ENCODE data around the gene HOXB8.

Gene HOXB8

DNA sequence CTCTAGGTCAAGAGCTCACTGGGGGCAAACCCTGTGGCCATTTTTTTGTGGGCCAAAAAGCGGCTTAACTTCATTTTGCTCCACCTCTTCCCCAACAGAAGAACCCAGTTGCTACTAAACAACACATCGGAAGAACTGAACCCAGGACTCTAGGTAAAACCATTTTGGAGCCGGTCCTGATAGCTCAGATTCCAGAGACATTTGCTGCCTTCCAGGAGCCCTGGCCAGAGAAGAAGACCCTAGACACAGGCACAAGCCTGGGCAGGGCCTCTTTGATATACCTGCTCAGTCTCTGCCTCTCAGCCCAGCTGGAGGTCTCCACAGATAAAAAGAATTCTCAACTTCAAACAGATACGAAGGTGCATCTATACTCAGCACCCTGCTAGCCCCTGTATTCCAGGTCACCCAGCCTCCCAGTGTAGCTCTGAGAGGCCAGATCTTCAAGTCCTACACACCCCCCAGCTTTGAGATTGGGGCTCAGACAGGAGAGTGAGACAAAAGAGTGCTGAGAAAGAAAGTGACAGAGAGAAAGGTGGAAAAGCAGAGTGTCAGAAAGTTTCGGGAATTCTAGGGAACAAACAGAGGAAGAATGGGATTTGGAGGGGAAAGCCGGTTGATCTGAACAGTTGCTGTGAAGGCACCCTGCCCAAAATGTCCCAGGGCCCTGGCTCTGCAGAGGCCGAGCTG, 17.6 kb upstream of the HOXB8 start:
- TF ChIP-seq EZH2phosphoT487 (conservative IDR thresholded peaks at IDR 0.05; ENCODE audit: low read length) (no peak), CTCF (IDR thresholded peaks at IDR 0.05; ENCODE audit: insufficient read depth, low read length, poor library complexity, severe bottlenecking) (no peak)
- Histone ChIP-seq H3F3A (ENCODE audit: insufficient read depth) (no peaks in the 10 kb centered on the region), H3K27me3 (ENCODE audit: low read length) (no peaks in the 10 kb centered on the region), H3K4me2 (ENCODE audit: low read depth, low read length, poor library complexity, severe bottlenecking) (no peak overlapping the region), H3K36me3 (ENCODE audit: low read length) (no peaks in the 10 kb centered on the region), H3K9ac (ENCODE audit: low read length) (no peak overlapping the region), H3K9me3 (ENCODE audit: insufficient read depth, low read length) (no peaks in the 10 kb centered on the region), H2AFZ (ENCODE audit: low read depth, low read length, severe bottlenecking) (no peak overlapping the region), H3K79me2 (ENCODE audit: insufficient read depth, low read length) (no peaks in the 10 kb centered on the region), H3K9me2 (replicated peaks; ENCODE audit: insufficient read depth, low read length) (no peaks in the 10 kb centered on the region), H3K4me3 (ENCODE audit: insufficient read depth, low read length, poor library complexity, severe bottlenecking) (no peak overlapping the region), H3K27ac (ENCODE audit: low read depth, low read length) (no peak overlapping the region), H4K20me1 (ENCODE audit: low read depth, low read length) (no peaks in the 10 kb centered on the region)

- no peaks in the 10 kb centered on the region for H3K79me2 ChIP-seq (ENCODE audit: insufficient read depth, low read length)
- TF ChIP-seq EZH2phosphoT487 (conservative IDR thresholded peaks at IDR 0.05; ENCODE audit: low read length) = no peak
- no peak for TF ChIP-seq CTCF (IDR thresholded peaks at IDR 0.05; ENCODE audit: insufficient read depth, low read length, poor library complexity, severe bottlenecking)
- H3K4me3 ChIP-seq (ENCODE audit: insufficient read depth, low read length, poor library complexity, severe bottlenecking) = no peak overlapping the region
- H2AFZ ChIP-seq (ENCODE audit: low read depth, low read length, severe bottlenecking) = no peak overlapping the region
- no peaks in the 10 kb centered on the region for H3K9me3 ChIP-seq (ENCODE audit: insufficient read depth, low read length)
- no peaks in the 10 kb centered on the region for H3F3A ChIP-seq (ENCODE audit: insufficient read depth)
- no peak overlapping the region for H3K9ac ChIP-seq (ENCODE audit: low read length)
- no peaks in the 10 kb centered on the region for H3K36me3 ChIP-seq (ENCODE audit: low read length)
- no peaks in the 10 kb centered on the region for H3K9me2 ChIP-seq (replicated peaks; ENCODE audit: insufficient read depth, low read length)
- no peaks in the 10 kb centered on the region for H4K20me1 ChIP-seq (ENCODE audit: low read depth, low read length)
- no peak overlapping the region for H3K27ac ChIP-seq (ENCODE audit: low read depth, low read length)
- no peaks in the 10 kb centered on the region for H3K27me3 ChIP-seq (ENCODE audit: low read length)
- no peak overlapping the region for H3K4me2 ChIP-seq (ENCODE audit: low read depth, low read length, poor library complexity, severe bottlenecking)
Observed at GRCh38 chr17:48631693-48632578, 16.8 kb upstream of the HOXB8 start.

DNA sequence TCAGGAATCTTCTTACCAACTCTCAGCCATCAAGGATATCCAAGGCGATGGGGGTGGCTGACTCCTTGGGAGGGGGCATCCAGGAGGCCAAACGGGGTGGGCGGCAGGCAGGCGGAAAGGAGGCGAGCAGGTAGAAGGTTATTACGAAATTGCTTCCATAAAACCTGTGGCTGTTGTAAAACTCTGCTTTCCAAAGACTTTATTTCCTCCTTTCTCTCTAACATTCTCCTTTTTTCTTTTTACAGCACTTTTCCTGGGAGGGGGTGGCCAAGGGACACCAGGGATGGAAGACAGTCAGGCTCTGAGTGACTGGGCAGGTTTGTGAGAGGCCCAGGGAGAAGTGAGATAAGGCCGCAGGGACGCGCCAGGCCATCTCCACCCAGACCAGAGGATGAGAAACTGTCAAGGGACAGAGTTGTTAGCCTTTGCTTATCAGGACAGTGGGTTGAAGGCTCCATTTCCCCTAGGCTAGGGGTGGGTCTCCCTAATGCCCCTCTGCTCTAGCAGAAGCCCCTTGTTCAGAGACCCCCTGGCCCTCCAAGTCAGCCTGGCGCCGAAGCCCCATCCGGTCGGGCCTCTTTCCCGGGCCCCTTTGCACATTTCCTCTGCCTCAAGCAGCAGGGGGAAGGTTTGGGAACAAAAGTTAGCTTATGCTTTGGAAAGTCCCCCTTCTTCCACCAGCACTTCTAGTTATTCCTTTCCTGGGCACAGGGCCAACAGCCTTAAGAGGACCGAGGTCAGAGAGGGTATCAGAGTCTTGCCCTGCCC, 16.0 kb upstream of the HOXB8 start:
- Histone ChIP-seq H3K27me3 (ENCODE audit: low read length) (no peaks in the 10 kb centered on the region), H2AFZ (ENCODE audit: low read depth, low read length, severe bottlenecking) (no peak overlapping the region), H3K9me3 (ENCODE audit: insufficient read depth, low read length) (no peaks in the 10 kb centered on the region), H4K20me1 (ENCODE audit: low read depth, low read length) (no peaks in the 10 kb centered on the region), H3K4me3 (ENCODE audit: insufficient read depth, low read length, poor library complexity, severe bottlenecking) (no peak overlapping the region), H3K27ac (ENCODE audit: low read depth, low read length) (no peak overlapping the region), H3F3A (ENCODE audit: insufficient read depth) (no peaks in the 10 kb centered on the region), H3K36me3 (ENCODE audit: low read length) (no peaks in the 10 kb centered on the region), H3K9me2 (replicated peaks; ENCODE audit: insufficient read depth, low read length) (no peaks in the 10 kb centered on the region), H3K9ac (ENCODE audit: low read length) (no peak overlapping the region), H3K79me2 (ENCODE audit: insufficient read depth, low read length) (no peaks in the 10 kb centered on the region), H3K4me2 (ENCODE audit: low read depth, low read length, poor library complexity, severe bottlenecking) (no peak overlapping the region)
- no peak for TF ChIP-seq EZH2phosphoT487 (conservative IDR thresholded peaks at IDR 0.05; ENCODE audit: low read length)
- no peak for TF ChIP-seq CTCF (IDR thresholded peaks at IDR 0.05; ENCODE audit: insufficient read depth, low read length, poor library complexity, severe bottlenecking)

All from SU-DHL-6 (cell line).